ENCODE data around the gene NPTX2. TPM values are rescaled to one million over a fixed set of nuclear protein-coding genes. Genes with fewer than 3 reads are reported as not detected.

The NPTX2 gene
- total and polyA plus RNA-seq, 9 donors = 0.38 to 75.7 (median 5.6) TPM

GRCh38 chr7:98619450-98620321 lies 2.6 kb downstream of the NPTX2 start:
- DNase-seq = no peak
- Histone ChIP-seq H3K4me3 (no peak overlapping the region), H3K27me3 (no peaks in the 10 kb centered on the region), H3K9me3 (no peaks in the 10 kb centered on the region), H3K36me3 (no peaks in the 10 kb centered on the region), H3K4me1 (ENCODE audit: insufficient read depth) (peaks cover 3% of the 10 kb centered on the region), H3K27ac (no peak overlapping the region)
- WGBS, 3 donors = 31 to 40% (median 33%) methylated on average over 27 of the region's 27 CpGs
- TF ChIP-seq CTCF (IDR thresholded peaks at IDR 0.05) (no peak), EP300 (IDR thresholded peaks at IDR 0.05) (no peak), POLR2A (IDR thresholded peaks at IDR 0.05) (no peak)
- intact Hi-C loops (cut with DNase I) = no loop called here

GRCh38 chr7:98621573-98622482 lies 4.7 kb downstream of the NPTX2 start:
- Histone ChIP-seq H3K27me3 (no peaks in the 10 kb centered on the region), H3K4me1 (ENCODE audit: insufficient read depth) (peaks cover under 1% of the 10 kb centered on the region), H3K27ac (no peak overlapping the region), H3K36me3 (no peaks in the 10 kb centered on the region), H3K4me3 (no peak overlapping the region), H3K9me3 (no peaks in the 10 kb centered on the region)
- intact Hi-C loops (cut with DNase I) = no loop called here
- 50 to 59% (median 54%) methylated on average over 13 of the region's 13 CpGs for WGBS, 3 donors
- TF ChIP-seq CTCF (IDR thresholded peaks at IDR 0.05) (no peak), EP300 (IDR thresholded peaks at IDR 0.05) (no peak)
- no peak for DNase-seq

GRCh38 chr7:98622926-98623325 lies 5.8 kb downstream of the NPTX2 start:
- Histone ChIP-seq H3K4me1 (ENCODE audit: insufficient read depth) (no peaks in the 10 kb centered on the region), H3K27ac (no peak overlapping the region), H3K36me3 (no peaks in the 10 kb centered on the region), H3K9me3 (no peaks in the 10 kb centered on the region), H3K27me3 (no peaks in the 10 kb centered on the region), H3K4me3 (no peak overlapping the region)
- TF ChIP-seq CTCF (IDR thresholded peaks at IDR 0.05) = no peak
- no peak for TF ChIP-seq POLR2A (IDR thresholded peaks at IDR 0.05)
- TF ChIP-seq EP300 (IDR thresholded peaks at IDR 0.05) = no peak
- DNase-seq = no peak
- intact Hi-C loops (cut with DNase I) = no loop called here
- 83 to 92% (median 84%) methylated on average over 9 of the region's 9 CpGs for WGBS, 3 donors

- Histone ChIP-seq H3K4me3 (no peak overlapping the region), H3K27ac (no peak overlapping the region), H3K9me3 (no peaks in the 10 kb centered on the region), H3K27me3 (no peaks in the 10 kb centered on the region), H3K4me1 (ENCODE audit: insufficient read depth) (no peaks in the 10 kb centered on the region), H3K36me3 (no peaks in the 10 kb centered on the region)
- 89 to 93% (median 92%) methylated on average over 28 of the region's 28 CpGs for WGBS, 3 donors
- DNase-seq = no peak
- TF ChIP-seq POLR2A (IDR thresholded peaks at IDR 0.05) (no peak), CTCF (IDR thresholded peaks at IDR 0.05) (no peak), EP300 (IDR thresholded peaks at IDR 0.05) (no peak)
- intact Hi-C loops (cut with DNase I) = no loop called here
Observed at GRCh38 chr7:98624846-98625420, 7.8 kb downstream of the NPTX2 start.
